GOT3 (cell line): ENCODE measurements around the gene TJAP1.
"Not testable (repeated sequence)": the region's sequence is repeated elsewhere in the genome, so short reads cannot be mapped to it uniquely, and the experiment has no call there.

Experiments
- DNase-seq: peaks from one replicate; lab custom pipeline; 2025; ENCODE audit warnings: mixed read lengths; lab: John Stamatoyannopoulos, UW

The TJAP1 gene

DNA sequence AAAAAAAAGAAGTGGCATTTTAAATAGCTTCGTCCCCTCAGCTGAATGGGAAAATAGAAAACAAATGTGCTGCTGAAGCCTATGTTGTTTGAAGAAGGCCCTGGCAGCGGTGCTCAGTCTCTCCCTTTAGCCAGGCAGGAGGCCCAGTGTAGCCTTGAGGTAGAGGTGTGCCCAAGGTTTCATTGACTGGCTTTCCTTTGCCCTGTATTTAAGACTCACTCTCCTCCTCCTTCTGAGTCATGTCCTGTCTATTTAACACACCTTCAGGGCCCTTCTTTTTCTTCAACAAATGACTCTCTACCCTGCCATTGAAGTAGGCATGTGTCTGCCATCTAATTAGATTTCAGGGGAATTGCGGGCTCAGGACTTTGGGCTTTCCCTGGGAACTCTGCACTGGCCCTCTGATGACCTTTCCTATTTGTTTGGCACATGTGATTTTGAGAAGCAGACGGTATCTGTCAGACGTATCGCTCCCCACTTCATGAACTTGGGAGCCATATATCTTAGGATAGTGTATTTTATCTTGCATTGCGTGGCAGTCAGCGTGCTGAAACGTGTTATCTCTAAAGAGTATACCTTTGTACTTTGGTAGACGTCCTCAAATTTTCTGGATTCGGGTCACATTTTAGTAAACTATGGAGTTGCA, 4.3 kb downstream of the TJAP1 start:
- DNase-seq: no peak

DNA sequence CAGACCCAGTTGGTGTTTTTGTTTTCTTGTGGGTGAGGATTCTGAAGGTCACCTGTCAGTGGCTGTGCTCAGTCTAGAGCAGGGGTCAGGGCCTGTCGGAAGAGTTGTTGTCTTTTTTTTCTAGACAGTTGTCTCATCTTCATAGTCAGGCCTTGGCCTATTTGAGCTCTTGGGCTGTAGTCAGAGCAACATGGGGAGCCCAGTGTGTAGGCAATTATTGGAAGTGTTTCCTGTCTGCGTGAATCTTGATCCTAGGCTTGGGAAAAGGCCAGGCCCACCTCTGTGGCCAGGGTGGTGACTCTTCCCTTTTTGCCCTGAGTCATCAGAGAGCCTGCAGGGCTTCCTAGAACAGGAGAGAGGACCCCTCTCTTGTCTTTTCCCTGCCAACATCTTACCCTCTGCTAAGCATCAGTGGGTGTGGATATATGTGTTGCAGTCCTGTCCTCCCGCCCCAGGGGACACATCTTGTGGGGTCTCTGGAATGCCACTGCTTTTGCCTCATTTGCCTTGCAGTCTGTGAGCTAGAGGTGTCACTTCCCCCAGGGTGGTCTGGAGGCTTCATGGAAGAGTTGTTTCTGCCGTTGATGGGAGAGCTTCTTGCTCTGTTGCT, 11.4 kb downstream of the TJAP1 start:
- no peak for DNase-seq

GRCh38 chr6:43489277-43490072, 12.1 kb downstream of the TJAP1 start:
- no peak for DNase-seq

DNA sequence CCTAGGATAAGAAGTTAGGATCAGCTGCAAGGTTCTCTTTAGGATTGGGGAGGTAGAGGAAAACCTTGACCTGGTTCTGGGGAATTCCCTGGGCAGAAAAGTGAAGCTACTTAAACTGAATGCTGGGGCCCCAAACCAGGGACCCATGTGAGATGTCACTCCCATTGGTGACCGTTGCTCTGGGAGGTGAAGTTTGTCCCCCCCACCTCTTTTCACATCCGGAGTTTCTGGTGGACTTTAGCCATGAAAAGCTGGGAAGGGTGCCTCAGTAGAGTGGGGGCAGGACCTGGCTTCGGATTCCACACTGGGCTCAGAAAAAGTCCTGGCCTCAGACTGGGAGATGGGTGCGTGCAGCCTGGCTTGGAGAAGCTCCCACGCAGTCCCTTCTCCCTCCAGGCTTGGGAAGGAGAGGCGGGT, 13.2 kb downstream of the TJAP1 start:
- DNase-seq: no peak

- no peak for DNase-seq
These were observed 14.6 kb downstream of the TJAP1 start for GRCh38 chr6:43491750-43492661.

GRCh38 chr6:43492673-43493072, 15.3 kb downstream of the TJAP1 start:
- no peak for DNase-seq

DNA sequence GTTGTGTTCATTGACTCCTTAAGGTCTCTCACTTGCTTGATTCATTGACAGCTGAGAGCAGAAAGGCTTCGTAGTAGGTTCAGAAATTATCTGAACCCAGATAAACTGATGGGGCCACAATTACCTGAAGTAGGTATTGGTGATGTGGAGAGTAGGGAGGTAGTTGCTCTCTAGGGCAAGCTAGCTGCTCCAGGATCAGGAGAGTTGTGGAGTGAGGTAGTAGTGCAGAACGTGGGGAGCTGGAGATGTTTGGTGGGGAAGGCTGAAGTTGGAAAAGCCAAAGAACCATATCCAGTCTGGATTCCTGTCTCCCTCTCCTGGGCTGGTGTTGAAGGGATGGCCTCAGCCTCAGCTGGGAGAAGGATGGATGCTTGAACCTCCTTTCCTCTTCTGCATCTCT, 15.9 kb downstream of the TJAP1 start:
- DNase-seq: no peak

DNA sequence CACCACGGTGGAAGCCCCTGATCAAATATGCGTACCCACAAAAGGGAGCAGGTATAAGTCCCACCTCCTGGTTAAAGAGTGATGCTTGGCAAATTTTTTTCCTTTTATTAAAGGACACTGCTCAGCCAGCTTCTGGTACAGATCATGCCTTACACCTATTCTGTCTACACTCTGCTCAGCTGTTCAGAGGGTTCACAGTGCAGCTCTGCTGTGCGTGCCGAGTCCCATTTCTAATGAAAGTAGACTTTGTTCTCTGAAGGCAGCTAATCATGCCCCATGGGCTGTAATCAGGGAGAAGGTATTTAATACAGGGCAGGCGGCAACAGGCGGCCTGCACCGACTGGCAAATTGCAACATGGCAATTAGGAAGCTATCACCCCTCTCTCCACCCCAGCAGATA, 16.5 kb downstream of the TJAP1 start:
- DNase-seq: no peak

DNA sequence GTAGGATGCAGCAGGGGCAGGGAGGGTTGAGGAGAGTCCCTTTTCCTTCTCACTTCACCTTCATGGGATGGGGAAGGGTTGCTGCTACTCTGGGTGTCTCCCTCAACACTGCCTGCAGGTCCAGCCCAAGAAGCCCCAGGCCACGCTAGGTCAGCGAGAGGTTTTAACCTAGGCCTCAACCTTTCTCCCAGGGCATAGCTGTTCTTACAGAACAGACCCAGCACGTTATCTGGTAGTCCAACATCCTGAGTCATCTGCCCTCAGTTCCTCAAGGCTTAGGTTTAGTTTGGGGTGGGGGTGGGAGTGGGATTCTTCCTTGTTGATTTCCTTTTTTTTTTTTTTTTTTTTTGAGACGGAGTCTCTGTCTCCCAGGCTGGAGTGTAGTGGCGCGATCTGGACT, 17.0 kb downstream of the TJAP1 start:
- DNase-seq: no peak

- no peak for DNase-seq
These were observed 17.4 kb downstream of the TJAP1 start for GRCh38 chr6:43494766-43495165.

GRCh38 chr6:43495409-43495941, 18.1 kb downstream of the TJAP1 start:
- no peak for DNase-seq

DNA sequence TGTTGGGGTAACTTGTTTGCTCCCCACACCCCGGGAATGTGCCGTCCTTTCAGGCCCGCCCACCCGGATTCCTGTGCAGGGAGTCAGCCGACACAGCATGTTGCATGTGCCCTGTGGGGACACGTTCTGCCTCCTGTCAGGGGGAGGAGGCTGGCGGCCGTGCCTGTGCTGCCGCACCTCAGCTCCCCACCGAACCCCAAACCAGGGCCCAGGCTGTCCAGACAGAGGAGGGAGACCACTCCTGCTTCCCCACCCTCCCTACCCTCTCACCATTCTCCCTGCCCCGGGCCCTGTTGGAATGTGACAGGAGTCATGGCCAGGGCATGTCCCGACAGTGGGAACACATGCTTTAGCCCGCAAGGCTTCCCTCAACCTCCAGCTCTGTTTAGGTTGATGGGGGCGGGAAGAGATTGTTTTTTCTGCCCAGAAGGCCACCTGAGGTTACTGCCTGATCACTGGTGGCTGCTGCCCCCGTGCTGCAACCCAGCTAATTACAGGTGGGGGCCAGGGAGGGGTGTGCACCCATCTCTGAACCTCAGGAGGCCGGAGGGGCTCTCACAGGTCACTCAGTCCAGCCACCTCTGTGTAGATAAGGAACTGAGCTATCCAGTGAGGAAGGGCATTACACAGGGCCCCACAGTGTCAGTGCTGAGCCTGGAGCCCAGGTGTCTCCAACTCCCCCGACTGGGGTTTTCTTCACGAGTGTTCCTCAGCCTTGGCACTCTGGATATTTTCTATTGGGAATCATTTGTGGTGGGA, 19.2 kb downstream of the TJAP1 start:
- DNase-seq: no peak

- no peak for DNase-seq
These were observed 19.7 kb downstream of the TJAP1 start for GRCh38 chr6:43497129-43497396.

DNA sequence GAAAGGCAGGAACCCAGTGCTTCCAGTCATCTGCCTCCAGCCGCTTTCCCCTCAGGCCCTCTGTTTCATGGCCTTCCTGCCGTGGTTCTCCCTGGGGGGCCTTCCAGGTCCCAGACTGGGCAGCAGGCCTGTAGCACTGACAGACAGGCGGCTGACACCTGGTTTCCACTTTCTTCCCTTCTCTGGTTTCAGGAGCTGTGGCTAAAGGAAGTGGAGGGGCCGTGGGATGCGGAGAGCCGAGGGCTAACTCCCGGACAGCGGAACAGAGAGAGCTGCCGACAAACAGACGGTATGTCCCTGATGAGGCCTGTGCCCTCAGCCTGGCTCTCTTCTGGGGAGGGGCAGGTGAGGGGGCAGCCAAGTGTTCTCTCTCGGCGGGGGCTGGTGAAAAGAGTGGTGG, 20.3 kb downstream of the TJAP1 start:
- DNase-seq: no peak

- DNase-seq: not testable (repeated sequence)
These were observed 20.9 kb downstream of the TJAP1 start for GRCh38 chr6:43498291-43498690.

DNA sequence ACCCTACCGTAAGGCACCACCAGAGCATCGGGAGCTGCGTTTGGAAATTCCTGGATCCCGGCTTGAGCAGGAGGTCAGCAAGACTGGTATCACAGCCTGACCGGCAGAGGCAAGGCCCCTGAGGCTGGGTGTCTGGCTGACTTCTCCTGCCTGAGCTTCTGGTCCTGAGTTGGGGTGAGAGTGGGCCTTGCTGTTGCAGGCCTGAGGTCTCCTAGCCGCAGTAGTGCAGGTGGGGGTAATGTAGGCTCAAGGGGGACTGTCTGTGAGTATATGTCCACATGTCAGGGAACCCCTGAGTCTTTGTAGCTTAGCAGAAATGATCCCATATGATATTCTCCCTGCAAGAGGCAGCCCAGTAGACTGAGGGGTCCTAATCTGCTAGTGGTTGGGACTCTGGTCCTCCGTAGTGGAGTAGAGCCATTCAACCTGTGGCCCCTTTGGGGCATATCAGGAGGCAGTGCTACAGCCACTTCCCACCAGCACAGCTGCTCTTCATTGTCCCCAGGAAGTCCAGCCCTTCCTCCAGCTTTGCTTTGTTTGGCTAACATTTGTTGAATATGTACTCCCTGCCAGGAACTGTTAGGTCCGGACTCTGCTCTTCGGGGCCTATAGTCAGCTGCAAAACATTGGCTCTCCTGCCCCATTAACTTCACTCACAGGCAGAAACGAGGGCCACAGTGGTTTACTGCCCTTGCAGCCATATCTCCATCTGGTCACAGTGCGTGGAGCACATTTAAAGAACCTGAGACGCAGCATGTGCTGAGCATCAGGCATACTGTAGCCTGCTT, 21.9 kb downstream of the TJAP1 start:
- DNase-seq: no peak

GRCh38 chr6:43500921-43501320, 23.6 kb downstream of the TJAP1 start:
- DNase-seq: no peak

- DNase-seq: no peak
These were observed 25.3 kb downstream of the TJAP1 start for GRCh38 chr6:43502666-43503065.

DNA sequence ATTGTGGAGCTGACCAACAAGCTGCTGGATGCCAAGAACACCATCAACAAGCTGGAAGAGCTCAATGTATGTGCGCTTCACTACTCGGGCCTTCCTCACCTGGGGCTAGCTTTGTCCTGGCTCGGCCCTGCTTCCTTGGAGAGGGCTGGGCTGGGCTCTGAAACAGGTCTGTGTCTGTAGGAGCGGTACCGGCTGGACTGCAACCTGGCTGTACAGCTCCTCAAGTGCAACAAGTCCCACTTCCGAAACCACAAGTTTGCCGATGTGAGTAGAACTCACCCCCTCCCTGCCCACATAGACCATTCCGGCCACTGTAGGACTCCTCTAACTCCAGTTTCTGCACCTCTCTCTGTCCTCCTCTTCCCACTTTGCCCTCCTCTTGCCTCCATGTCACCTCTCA, 26.1 kb downstream of the TJAP1 start:
- DNase-seq: no peak

GRCh38 chr6:43504756-43505593, 27.6 kb downstream of the TJAP1 start:
- no peak for DNase-seq
